Sciatic nerve (tissue), 2 donors: ENCODE results near the gene RHOA. TPM values are rescaled to one million over a fixed set of nuclear protein-coding genes. Genes with fewer than 3 reads are reported as not detected.
A peak's percentile ranks its signal among the peaks of the same experiment; 100 is the strongest.
"Not testable (repeated sequence)": the region's sequence is repeated elsewhere in the genome, so short reads cannot be mapped to it uniquely, and the experiment has no call there.

Source experiments
- ATAC-seq: fragments of 200-7000 bp; cut with Tn5 transposase; one replicate; pipeline ENCODE4 v1.9.1; 2020; ENCODE audit warnings: mild to moderate bottlenecking, moderate library complexity
- DNase-seq: peaks from one replicate; pipeline ENCODE4 v3.0.0-alpha.2; 2020; ENCODE audit warnings: low spot score
- intact Hi-C: fragments of 100-400 bp; cut with DNase I; formaldehyde crosslinking; loops from one replicate; pipeline ENCODE4 v1.14.2; 2022
- total RNA-seq: library from RNA; stranded (reverse); fragmentation: NEBNext Ultra II Directional; extraction: Animal tissue kit (Norgen Biotek cat#: 25700); gene quantifications from one replicate; pipeline ENCODE4 v1.2.1, GENCODE V29; 2021
- donor health status: DM: no; HTN: no; CAD: no.
- donor health status: DM: no; HTN: no; CAD: no.

Gene RHOA
- total RNA-seq, 1 donor from 2014 or later: 485 TPM

- intact Hi-C loops: no loop called here
- no peak for DNase-seq
- ATAC-seq: no peak
Measured at GRCh38 chr3:49341996-49342395, 69.8 kb downstream of the RHOA start.

- DNase-seq (peak; percentile 93), ATAC-seq (peak; percentile 96)
- intact Hi-C loops: no loop called here
Measured at GRCh38 chr3:49339941-49340800, 71.6 kb downstream of the RHOA start, which contains the start of gene USP4. Gene USP4, minus strand, starts transcription at chr3:49340053. Its CDS starts 29 bp downstream, at chr3:49340024.

GRCh38 chr3:49339581-49339940, 72.2 kb downstream of the RHOA start:
- ATAC-seq (peak; percentile 3), DNase-seq (peak; percentile 68)
- intact Hi-C loops: no loop called here

DNA sequence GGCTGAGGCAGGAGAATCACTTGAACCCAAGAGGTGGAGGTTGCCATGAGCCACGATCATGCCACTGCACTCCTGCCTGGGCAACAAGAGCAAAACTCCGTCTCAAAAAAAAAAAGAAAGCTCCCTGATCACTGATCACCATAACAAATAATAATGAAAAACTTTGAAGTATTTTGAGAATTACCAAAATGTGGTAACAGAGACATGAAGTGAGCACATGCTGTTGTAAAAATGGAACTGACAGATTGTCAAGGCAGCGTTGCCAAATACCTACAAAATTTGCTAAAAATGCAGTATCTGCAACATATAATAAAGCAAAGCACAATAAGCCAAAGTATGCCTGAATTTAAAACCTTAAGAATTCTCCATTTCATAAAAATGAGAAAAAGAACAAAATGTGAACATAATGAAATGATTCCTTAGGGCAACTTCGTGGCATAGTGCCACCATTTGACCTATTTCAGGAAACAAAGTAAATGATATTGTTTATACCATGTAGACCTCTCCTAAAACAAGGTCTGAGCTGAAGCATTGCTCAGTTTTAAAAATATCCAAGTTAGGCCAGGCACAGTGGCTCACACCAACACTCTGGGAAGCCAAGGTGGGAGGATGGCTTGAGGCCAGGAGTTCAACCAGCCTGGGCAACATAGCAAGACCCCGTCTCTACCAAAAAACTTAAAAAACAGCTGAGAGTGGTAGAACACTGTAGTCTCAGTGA, 77.7 kb downstream of the RHOA start:
- ATAC-seq (no peak), DNase-seq (no peak)
- intact Hi-C loops: no loop called here

DNA sequence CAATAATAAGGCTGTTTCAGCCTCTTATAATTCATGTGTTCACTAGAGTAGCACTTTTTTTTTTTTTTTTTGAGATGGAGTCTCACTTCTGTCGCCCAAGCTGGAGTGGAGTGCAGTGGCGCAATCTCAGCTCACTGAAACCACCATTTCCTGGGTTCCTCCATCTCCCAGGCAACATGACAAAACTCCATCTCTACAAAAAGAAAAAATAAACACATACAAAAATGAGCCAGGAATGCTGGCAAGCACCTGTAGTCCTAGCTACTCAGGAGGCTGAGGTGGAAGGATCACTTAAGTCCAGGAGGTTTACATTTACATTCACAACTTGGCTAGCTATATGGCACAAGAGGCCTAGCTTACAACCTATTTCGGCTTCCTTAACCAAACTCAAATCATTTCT, 78.7 kb downstream of the RHOA start:
- DNase-seq (no peak), ATAC-seq (no peak)
- intact Hi-C loops: no loop called here

DNA sequence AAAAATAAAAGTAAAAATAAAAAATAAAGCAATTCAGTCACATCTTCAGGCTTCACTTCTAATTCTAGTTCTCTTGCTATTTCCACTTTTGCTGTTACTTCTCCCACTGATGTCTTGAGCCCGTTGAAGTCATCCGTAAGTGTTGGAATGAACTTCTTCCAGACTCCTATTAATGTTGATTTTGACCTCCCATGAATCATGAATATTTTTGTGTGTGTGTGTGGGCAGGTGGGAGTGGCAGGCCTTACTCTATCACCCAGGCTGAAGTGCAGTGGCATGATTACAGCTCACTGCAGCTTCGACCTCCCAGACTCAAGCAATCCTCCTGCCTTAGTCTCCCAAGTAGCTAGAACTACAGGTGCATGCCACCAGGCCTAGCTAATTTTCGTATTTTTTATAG, 82.6 kb downstream of the RHOA start:
- DNase-seq (no peak), ATAC-seq (no peak)
- intact Hi-C loops: no loop called here

DNA sequence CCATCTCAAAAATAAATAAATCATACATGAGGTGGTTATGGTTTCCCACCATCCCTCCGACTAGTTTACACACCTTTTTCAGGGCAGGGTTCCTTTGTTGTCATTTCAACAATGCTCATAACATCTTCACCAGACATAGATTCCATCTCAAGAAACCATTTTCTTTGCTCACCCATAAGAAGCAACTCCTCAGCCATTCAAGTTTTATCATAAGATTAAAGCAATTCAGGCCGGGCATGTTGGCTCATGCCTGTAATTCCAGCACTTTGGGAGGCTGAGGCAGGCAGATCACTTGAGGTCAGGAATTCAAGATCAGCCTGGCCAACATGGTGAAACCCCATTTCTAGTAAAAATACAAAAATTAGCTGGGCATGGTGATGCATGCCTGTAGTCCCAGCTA, 83.4 kb downstream of the RHOA start:
- ATAC-seq, intact Hi-C loops, DNase-seq: not testable (repeated sequence)

DNA sequence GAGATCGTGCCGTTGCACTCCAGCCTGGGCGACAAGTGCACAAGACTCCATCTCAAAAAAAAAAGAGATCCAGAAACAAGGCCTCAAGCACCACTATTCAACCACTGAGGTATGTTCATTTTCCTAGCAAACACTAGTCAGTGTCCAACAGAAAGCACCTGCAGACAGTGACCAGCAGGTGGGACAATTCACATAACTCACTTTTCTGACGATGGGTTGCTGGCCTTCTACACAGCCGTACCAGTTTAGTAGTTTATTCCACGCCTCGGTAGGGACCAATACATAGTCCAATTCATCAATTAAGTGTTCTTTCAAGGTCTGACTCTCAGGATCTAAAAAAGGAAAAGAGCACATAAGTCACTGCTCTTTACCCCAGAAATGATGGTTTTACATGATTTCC, 84.3 kb downstream of the RHOA start:
- DNase-seq (no peak), ATAC-seq (no peak)
- intact Hi-C loops: no loop called here

GRCh38 chr3:49324768-49325167, 87.0 kb downstream of the RHOA start:
- intact Hi-C loops: no loop called here
- ATAC-seq (no peak), DNase-seq (no peak)

GRCh38 chr3:49316696-49317457, 94.9 kb downstream of the RHOA start:
- DNase-seq (no peak), ATAC-seq (no peak)
- intact Hi-C loops: loop anchor here (1.0 kb wide), 1 partner anchor 21 kb away; no protein-coding TSS in a partner anchor

- DNase-seq (no peak), ATAC-seq (no peak)
- intact Hi-C loops: loop anchor here (5.0 kb wide), 1 partner anchor 1622 kb away; no protein-coding TSS in a partner anchor
Measured at GRCh38 chr3:49313896-49314688, 97.7 kb downstream of the RHOA start.

DNA sequence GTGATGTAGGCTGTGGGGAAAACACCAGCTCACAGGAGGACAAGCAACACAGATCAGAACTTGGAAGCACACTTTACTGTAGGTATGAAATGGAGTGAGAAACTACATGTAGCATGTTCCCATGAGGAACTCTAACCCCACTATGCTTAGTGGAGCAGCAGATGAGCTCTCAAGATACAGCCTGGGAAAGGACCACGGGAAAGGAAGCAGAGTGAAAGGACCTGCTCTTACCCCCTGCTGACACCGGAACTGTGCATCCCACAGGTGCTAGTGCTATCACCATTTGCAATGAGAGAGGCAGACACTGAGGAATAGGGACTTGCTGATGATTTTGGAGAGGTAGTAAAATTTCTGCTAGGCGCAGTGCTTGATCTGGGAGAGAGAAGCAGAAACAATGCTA, 100.5 kb downstream of the RHOA start:
- intact Hi-C loops: loop anchor here (5.0 kb wide), 1 partner anchor 1619 kb away; no protein-coding TSS in a partner anchor
- ATAC-seq (no peak), DNase-seq (no peak)

DNA sequence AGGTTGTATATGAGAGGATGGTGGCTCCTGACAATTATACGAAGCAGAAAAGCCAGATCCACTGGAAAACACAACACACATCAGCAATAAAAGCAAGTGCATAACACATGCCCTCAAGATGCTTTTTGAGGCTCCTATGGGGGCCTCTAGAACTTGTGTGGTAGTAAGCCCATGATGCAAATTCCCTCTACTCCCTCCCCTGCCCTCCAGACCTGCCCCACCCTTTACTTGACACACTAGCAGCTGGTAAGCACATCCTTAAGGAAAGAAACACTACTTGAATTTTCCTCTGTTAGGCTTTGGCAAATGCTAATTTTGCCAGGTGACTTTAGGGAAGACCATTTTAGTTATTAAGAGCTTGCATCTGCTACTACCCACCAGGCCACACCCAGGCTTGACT, 101.1 kb downstream of the RHOA start:
- intact Hi-C loops: loop anchor here (5.0 kb wide), 1 partner anchor 1618 kb away; no protein-coding TSS in a partner anchor
- DNase-seq: no peak
- no peak for ATAC-seq

Other genes starting within 250 kb of the RHOA start
- 20.7 TPM for gene CCDC71, start 245.6 kb downstream of the RHOA start, total RNA-seq
- 32.5 TPM for gene KLHDC8B, start 240.4 kb downstream of the RHOA start, total RNA-seq
- gene C3orf62, start 134.7 kb downstream of the RHOA start, total RNA-seq: 6.7 TPM
- 83.2 TPM for gene USP4, start 71.9 kb downstream of the RHOA start, total RNA-seq
- gene GPX1, start 53.6 kb downstream of the RHOA start, total RNA-seq: 142 TPM
- gene TCTA, start 447 bp upstream of the RHOA start, total RNA-seq: 28.5 TPM
- 12.4 TPM for gene AMT, start 10.5 kb upstream of the RHOA start, total RNA-seq
- gene NICN1, start 17.3 kb upstream of the RHOA start, total RNA-seq: 23.4 TPM
- gene DAG1, start 58.3 kb upstream of the RHOA start, total RNA-seq: 165 TPM
- gene BSN, start 142.5 kb upstream of the RHOA start, total RNA-seq: 0.62 TPM